Heart right ventricle (tissue), 16 donors: Measurements from ENCODE around the gene LCP1. TPM values are rescaled to one million over a fixed set of nuclear protein-coding genes. Genes with fewer than 3 reads are reported as not detected.

Experiments
- ATAC-seq, 8 donors: fragments of 200-7000 bp; cut with Tn5 transposase; one replicate each; pipeline ENCODE4 v1.9.1; 2020; ENCODE audit warnings: mild to moderate bottlenecking in 8 of 8, moderate library complexity in 8 of 8, moderate number of reproducible peaks in 1 of 8
- DNase-seq, 2 donors: peaks; one replicate each; pipeline ENCODE4 v3.0.0-alpha.2; 2020
- H3K27ac ChIP-seq, 10 donors: fragments of 200-600 bp; sonication (generic) in 2 of 10; one replicate each; pipeline versions ENCODE4 v1.5.0 to v1.8.0; 2020 to 2022; ENCODE audit warnings: mild to moderate bottlenecking in 3 of 10
- H3K27me3 ChIP-seq, 7 donors: fragments of 200-600 bp; one replicate each; pipeline ENCODE4 v1.8.0; 2021 to 2022; ENCODE audit warnings: mild to moderate bottlenecking in 2 of 7
- H3K36me3 ChIP-seq, 9 donors: fragments of 200-600 bp; sonication (generic) in 1 of 9; one replicate each; pipeline versions ENCODE4 v1.5.0 to v1.8.0; 2020 to 2022; ENCODE audit warnings: mild to moderate bottlenecking in 2 of 9
- H3K4me1 ChIP-seq, 9 donors: fragments of 200-600 bp; sonication (generic) in 1 of 9; one replicate each; pipeline versions ENCODE4 v1.5.0 to v1.8.0; 2020 to 2022; ENCODE audit warnings: mild to moderate bottlenecking in 4 of 9
- H3K4me3 ChIP-seq, 10 donors: fragments of 200-600 bp; sonication (generic) in 2 of 10; one replicate each; pipeline versions ENCODE4 v1.5.0 to v1.8.0; 2020 to 2022; ENCODE audit warnings: mild to moderate bottlenecking in 7 of 10, moderate library complexity in 2 of 10
- H3K9me3 ChIP-seq, 11 donors: fragments of 200-600 bp in 10 of 11; sonication (generic) in 2 of 11; one replicate each; pipeline versions ENCODE4 v1.5.0 to v1.8.0; 2013 to 2022; ENCODE audit warnings: mild to moderate bottlenecking in 2 of 11, control low read depth in 1 of 11, moderate library complexity in 1 of 11
- CTCF ChIP-seq, 9 donors: fragments of 200-600 bp; sonication (generic) in 2 of 9; IDR thresholded peaks; one replicate each; pipeline versions ENCODE4 v1.5.0 to v1.8.0; 2021 to 2022; ENCODE audit warnings: antibody characterized with exemption in 9 of 9, mild to moderate bottlenecking in 5 of 9, moderate library complexity in 1 of 9
- WGBS, 2 donors: extraction: QIAGEN DNeasy Blood & Tissue Kit; methylation state at CpG; one replicate each; pipeline ENCODE4 v1.1.7; 2013; ENCODE audit warnings: inconsistent platforms in 1 of 2; 5-methylcytosine and 5-hydroxymethylcytosine counted together
- intact Hi-C, 10 donors: fragments of 100-400 bp; cut with DNase I; formaldehyde crosslinking; loops; one replicate each; pipeline versions ENCODE4 v1.11.1 to v1.14.2; 2022
- polyA plus RNA-seq, 2 donors: library from polyadenylated mRNA; stranded (reverse); fragments of 200-250 nt; gene quantifications; one replicate each; pipeline ENCODE4 v1.2.3, GENCODE V29; 2013
- total RNA-seq, 10 donors: library from RNA; stranded (reverse); fragmentation: NEBNext Ultra II Directional in 3 of 10; extraction: Animal tissue kit (Norgen Biotek cat#: 25700) in 3 of 10; gene quantifications; one replicate each; pipeline versions ENCODE4 v1.2.1 to v1.2.4, GENCODE V29; 2021 to 2023
- donor health status: Arrhythmogenic right ventricular cardiomyopathy.
- donor health status: ischemic (EF 13 %, LVEDD 7.1; RV severe dilation, severe dysfunction).
- donor health status: healthy with polysubstance abuse.
- donor health status: DM: no; HTN: yes; CAD: no.
- donor health status: DM: no; HTN: no; CAD: no.
- donor health status: ischemic (EF 25% LVEDD 6.9; RV normal size, moderate dysfunction).
- donor health status: ischemic (EF 25% LVEDD 5.7; RV mildly dilated, moderate dysfunction).
- donor health status: healthy.
- donor health status: DM: yes; HTN: yes; CAD: no.
- donor health status: Ischemic cardiomyopathy.
- donor health status: ischemic (EF 35%, LVEDD 5.7; RV mildly dilated, moderate dysfunction).
- donor health status: nonischemic (EF 11% LVEDD 7.7; RV severe dilation, severe dysfunction).
- donor health status: DM: yes; HTN: yes; CAD: no.
- donor health status: PGD.
- donor health status: ischemic (EF 29% LVEDD 5.4; RV normal size, mild dysfunction).
- donor health status: nonischemic (EF 23%, LVEDD 6.1; RV moderate dilation, normal function).

Gene LCP1
- total and polyA plus RNA-seq, 12 donors, result 3.2 to 127 (median 8.6) TPM

GRCh38 chr13:46197299-46198048, 15.5 kb upstream of the LCP1 start:
- H3K27ac ChIP-seq, result peak overlapping the region in 1 of 10 donors; percentile 8
- peaks cover 0 to 40% (median 0%) of the 10 kb centered on the region in 9 donors for H3K4me1 ChIP-seq
- WGBS, 2 donors, result 82% methylated on average over 4 of the region's 4 CpGs
- no peaks in the 10 kb centered on the region for H3K36me3 ChIP-seq
- TF ChIP-seq CTCF (IDR thresholded peaks at IDR 0.05), result no peak
- DNase-seq (no peak), ATAC-seq (no peak)
- intact Hi-C loops, result no loop called here
- no peaks in the 10 kb centered on the region for H3K27me3 ChIP-seq
- H3K4me3 ChIP-seq, result no peak overlapping the region
- no peaks in the 10 kb centered on the region for H3K9me3 ChIP-seq

GRCh38 chr13:46195016-46195415, 13.0 kb upstream of the LCP1 start:
- Histone ChIP-seq H3K27me3 (peaks cover 0 to 2% (median 0%) of the 10 kb centered on the region in 7 donors), H3K9me3 (no peaks in the 10 kb centered on the region), H3K36me3 (no peaks in the 10 kb centered on the region), H3K4me3 (no peak overlapping the region), H3K27ac (peak overlapping the region in 1 of 10 donors; percentile 50), H3K4me1 (peaks cover 0 to 26% (median 0%) of the 10 kb centered on the region in 9 donors)
- DNase-seq, result no peak
- intact Hi-C loops, result no loop called here
- ATAC-seq, result no peak
- 89 to 94% methylated on average over 1 of the region's 1 CpG for WGBS, 2 donors
- TF ChIP-seq CTCF (IDR thresholded peaks at IDR 0.05), result no peak

DNA sequence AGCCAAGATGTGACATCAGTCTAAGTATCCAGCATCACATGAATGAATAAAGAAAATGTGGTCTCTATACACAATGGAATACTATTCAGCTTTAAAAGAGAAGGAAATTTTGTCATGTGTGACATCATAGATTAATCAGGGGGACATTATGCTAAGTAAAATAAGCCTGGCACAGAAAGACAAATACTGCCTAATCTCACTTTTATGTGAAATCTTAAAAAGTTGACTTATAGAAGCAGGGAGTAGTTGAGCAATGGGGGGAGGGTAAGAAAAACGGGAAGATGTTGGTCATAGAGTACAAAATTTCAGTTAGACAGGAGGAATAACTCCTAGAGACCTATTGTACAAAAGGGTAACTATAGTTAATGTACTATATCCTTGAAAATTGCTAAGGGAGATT, 10.4 kb upstream of the LCP1 start:
- ATAC-seq, result no peak
- intact Hi-C loops, result no loop called here

GRCh38 chr13:46185634-46186033, 3.7 kb upstream of the LCP1 start:
- Histone ChIP-seq H3K4me3 (no peak overlapping the region), H3K27me3 (peaks cover 0 to 11% (median 0%) of the 10 kb centered on the region in 7 donors), H3K27ac (no peak overlapping the region), H3K9me3 (no peaks in the 10 kb centered on the region), H3K4me1 (peaks cover 0 to 28% (median 0%) of the 10 kb centered on the region in 9 donors), H3K36me3 (no peaks in the 10 kb centered on the region)
- DNase-seq (no peak), ATAC-seq (no peak)
- intact Hi-C loops, result no loop called here
- TF ChIP-seq CTCF (IDR thresholded peaks at IDR 0.05), result no peak
- 85 to 90% methylated on average over 4 of the region's 4 CpGs for WGBS, 2 donors

More for the DNA sequence above, 10.4 kb upstream of the LCP1 start:
- no peaks in the 10 kb centered on the region for H3K9me3 ChIP-seq
- H3K4me1 ChIP-seq, result peaks cover 0 to 14% (median 0%) of the 10 kb centered on the region in 9 donors
- 24 to 31% methylated on average over 1 of the region's 1 CpG for WGBS, 2 donors
- no peak for DNase-seq
- TF ChIP-seq CTCF (IDR thresholded peaks at IDR 0.05), result no peak
- no peak overlapping the region for H3K27ac ChIP-seq
- H3K27me3 ChIP-seq, result peaks cover 0 to 2% (median 0%) of the 10 kb centered on the region in 7 donors
- no peaks in the 10 kb centered on the region for H3K36me3 ChIP-seq
- H3K4me3 ChIP-seq, result no peak overlapping the region
